SK-N-SH (cell line): ENCODE data around the gene MIS12. TPM values are rescaled to one million over a fixed set of nuclear protein-coding genes. Genes with fewer than 3 reads are reported as not detected.

Experiments
- CTCF ChIA-PET: fragments of 300-600, 350-600 bp; formaldehyde crosslinking; extraction: SDS; loops from one replicate; lab custom pipeline; 2021; lab: Yijun Ruan, JAX
- POLR2A ChIA-PET: fragments of 350-600 bp; sonication (Branson Sonifier 250); formaldehyde crosslinking; extraction: SDS; loops from one replicate; lab custom pipeline; 2020; ENCODE audit warnings: antibody characterized with exemption, inconsistent platforms; lab: Yijun Ruan, JAX
- DNase-seq: peaks from one replicate; pipeline ENCODE4 v3.0.0; 2012
- H2AFZ ChIP-seq: fragments of 200-600 bp; sonication (generic); 2 replicates; pipeline ENCODE4 v1.8.1; 2016; ENCODE audit warnings: antibody characterized with exemption, mild to moderate bottlenecking, low read depth
- H3F3A ChIP-seq: fragments of 200-600 bp; sonication (generic); replicated peaks from 2 replicates; pipeline ENCODE3; 2016; ENCODE audit warnings: antibody characterized with exemption, mild to moderate bottlenecking; ENCODE audit not compliant: insufficient read depth
- H3K27ac ChIP-seq, 2 experiments: fragments of 200-500 bp in 1 of 2; fragments of 200-600 bp in 1 of 2; sonication (Bioruptor generic) in 1 of 2; sonication (generic), shearing (Covaris generic) in 1 of 2; 2 replicates each; pipeline versions ENCODE4 v1.5.1 to v1.6.1; 2014 to 2016; ENCODE audit warnings: low read depth in 2 of 2, inconsistent platforms in 1 of 2, low read length in 1 of 2, mild to moderate bottlenecking in 1 of 2, mixed read lengths in 1 of 2
- H3K27me3 ChIP-seq: fragments of 200-600 bp; sonication (generic), shearing (Covaris generic); 2 replicates; pipeline ENCODE4 v1.6.1; 2016; ENCODE audit warnings: mixed run types; ENCODE audit not compliant: insufficient read depth
- H3K36me3 ChIP-seq, 2 experiments: fragments of 200-500 bp in 1 of 2; fragments of 200-600 bp in 1 of 2; sonication (Bioruptor generic) in 1 of 2; sonication (generic) in 1 of 2; replicated peaks in 1 of 2; 2 replicates each; pipeline versions ENCODE3 to v1.5.1; 2014 to 2016; ENCODE audit warnings: low read length in 1 of 2, mild to moderate bottlenecking in 1 of 2; ENCODE audit not compliant: insufficient read depth in 2 of 2, control insufficient read depth in 1 of 2
- H3K4me1 ChIP-seq, 2 experiments: fragments of 200-500 bp in 1 of 2; fragments of 200-600 bp in 1 of 2; sonication (Bioruptor generic) in 1 of 2; sonication (generic), shearing (Covaris generic) in 1 of 2; 2 replicates each; pipeline versions ENCODE4 v1.5.1 to v1.6.1; 2014 to 2016; ENCODE audit warnings: low read depth in 1 of 2, low read length in 1 of 2, mixed run types in 1 of 2; ENCODE audit not compliant: insufficient read depth in 2 of 2, control insufficient read depth in 1 of 2
- H3K4me2 ChIP-seq: fragments of 200-600 bp; sonication (generic), shearing (Covaris generic); 2 replicates; pipeline ENCODE4 v1.6.1; 2017; ENCODE audit warnings: mixed run types
- H3K4me3 ChIP-seq, 2 experiments: fragments of 200-500 bp in 1 of 2; fragments of 200-600 bp in 1 of 2; sonication (Bioruptor generic) in 1 of 2; sonication (generic), shearing (Covaris generic) in 1 of 2; 2 replicates each; pipeline versions ENCODE4 v1.5.1 to v1.8.1; 2014 to 2016; ENCODE audit warnings: low read depth in 2 of 2, inconsistent platforms in 1 of 2, low read length in 1 of 2, mild to moderate bottlenecking in 1 of 2, mixed read lengths in 1 of 2, moderate library complexity in 1 of 2
- H3K79me2 ChIP-seq: fragments of 200-600 bp; sonication (generic); 2 replicates; pipeline ENCODE4 v1.8.1; 2017; ENCODE audit warnings: mild to moderate bottlenecking; ENCODE audit not compliant: insufficient read depth
- H3K9ac ChIP-seq: fragments of 200-600 bp; sonication (generic); 2 replicates; pipeline ENCODE4 v1.6.1; 2017; ENCODE audit warnings: mixed run types
- H3K9me2 ChIP-seq: fragments of 200-600 bp; sonication (generic); 2 replicates; pipeline ENCODE4 v1.6.1; 2017; ENCODE audit warnings: mixed run types
- H3K9me3 ChIP-seq: fragments of 200-600 bp; sonication (generic); 2 replicates; pipeline ENCODE4 v1.6.1; 2017; ENCODE audit warnings: mixed run types, mild to moderate bottlenecking, moderate library complexity
- H4K20me1 ChIP-seq: fragments of 200-600 bp; sonication (generic); 2 replicates; pipeline ENCODE4 v1.6.1; 2017; ENCODE audit warnings: mild to moderate bottlenecking, mixed run types; ENCODE audit not compliant: insufficient read depth
- CHD2 ChIP-seq: fragments of 150-350 bp; IDR thresholded peaks from 2 replicates; pipeline ENCODE4 v1.6.1; 2018; ENCODE audit warnings: low read length; ENCODE audit not compliant: partially characterized antibody
- ELF1 ChIP-seq: IDR thresholded peaks from 2 replicates; pipeline ENCODE4 v1.4.0; 2012
- EP300 ChIP-seq, 2 experiments: IDR thresholded peaks; 2 replicates each; pipeline versions ENCODE4 v1.4.0 to v1.6.1; 2012; ENCODE audit warnings: borderline replicate concordance in 1 of 2, low read depth in 1 of 2, low read length in 1 of 2
- EZH2phosphoT487 ChIP-seq: fragments of 200-600 bp; sonication (generic); IDR thresholded peaks from 2 replicates; pipeline ENCODE4 v1.6.1; 2017; ENCODE audit warnings: low read depth, mixed run types, mild to moderate bottlenecking, antibody characterized with exemption, moderate library complexity, borderline replicate concordance
- FOSL2 ChIP-seq: IDR thresholded peaks from 2 replicates; pipeline ENCODE4 v1.4.0; 2012; ENCODE audit warnings: low read depth, mild to moderate bottlenecking, moderate library complexity, borderline replicate concordance
- FOXM1 ChIP-seq: IDR thresholded peaks from 2 replicates; pipeline ENCODE4 v1.4.0; 2012; ENCODE audit warnings: low read depth, mild to moderate bottlenecking
- GABPA ChIP-seq: IDR thresholded peaks from 2 replicates; pipeline ENCODE4 v1.4.0; 2012; ENCODE audit warnings: low read depth, mild to moderate bottlenecking
- GATA2 ChIP-seq: sonication (generic); formaldehyde crosslinking; IDR thresholded peaks from 2 replicates; pipeline ENCODE4 v1.5.0; 2020; ENCODE audit warnings: mild to moderate bottlenecking, missing genetic modification reagents
- JUND ChIP-seq: IDR thresholded peaks from 2 replicates; pipeline ENCODE4 v1.4.0; 2012
- NFIC ChIP-seq: IDR thresholded peaks from 2 replicates; pipeline ENCODE4 v1.4.0; 2012; ENCODE audit warnings: borderline replicate concordance
- NRF1 ChIP-seq: IDR thresholded peaks from 2 replicates; pipeline ENCODE4 v1.6.1; 2012; ENCODE audit warnings: low read depth, mild to moderate bottlenecking, low read length
- POLR2AphosphoS5 ChIP-seq: IDR thresholded peaks from 2 replicates; pipeline ENCODE4 v1.6.1; 2012; ENCODE audit warnings: low read depth, low read length
- RAD21 ChIP-seq: IDR thresholded peaks from 2 replicates; pipeline ENCODE4 v1.6.1; 2012; ENCODE audit warnings: mild to moderate bottlenecking, low read length
- RCOR1 ChIP-seq: fragments of 150-350 bp; IDR thresholded peaks from 2 replicates; pipeline ENCODE4 v1.6.1; 2017; ENCODE audit warnings: antibody characterized with exemption, low read length
- RXRA ChIP-seq: IDR thresholded peaks from 2 replicates; pipeline ENCODE4 v1.4.0; 2012; ENCODE audit warnings: low read depth, mild to moderate bottlenecking, borderline replicate concordance
- SIN3A ChIP-seq: IDR thresholded peaks from 2 replicates; pipeline ENCODE4 v1.6.1; 2012; ENCODE audit warnings: low read depth, mild to moderate bottlenecking, low read length, moderate library complexity, borderline replicate concordance
- SMC3 ChIP-seq: IDR thresholded peaks from 2 replicates; pipeline ENCODE4 v1.6.1; 2012; ENCODE audit warnings: low read depth, low read length, improper control_type of control experiment
- TAF1 ChIP-seq: IDR thresholded peaks from 2 replicates; pipeline ENCODE4 v1.6.1; 2012; ENCODE audit warnings: low read depth, mild to moderate bottlenecking, low read length, moderate library complexity, borderline replicate concordance
- WGBS: methylation state at CpG from one replicate; pipeline ENCODE4 v1.1.6; 2017; ENCODE audit warnings: low lambda C conversion rate; 5-methylcytosine and 5-hydroxymethylcytosine counted together
- polyA plus RNA-seq, 3 experiments: library from polyadenylated mRNA; depleted of rRNA; stranded (reverse); fragments of >200 nt; gene quantifications; 2 replicates each; pipeline ENCODE4 v1.2.3, GENCODE V29; 2012
- TF ChIP-seq, protein P1 (sequence below): IDR thresholded peaks from 2 replicates; pipeline ENCODE4; 2012
- TF ChIP-seq, protein P2 (sequence below): IDR thresholded peaks from 2 replicates; pipeline ENCODE4 v1.4.0; 2012; ENCODE audit warnings: low read depth, borderline replicate concordance
- TF ChIP-seq, protein P3 (sequence below): fragments of 200-600 bp; sonication (generic); IDR thresholded peaks from 2 replicates; pipeline ENCODE4 v1.6.1; 2017; ENCODE audit warnings: antibody characterized with exemption, mild to moderate bottlenecking, moderate library complexity
- TF ChIP-seq, protein P4 (sequence below): fragments of 150-350 bp; IDR thresholded peaks from 2 replicates; pipeline ENCODE4 v1.6.1; 2016; ENCODE audit warnings: mild to moderate bottlenecking, low read depth, low read length

MIS12 gene
- polyA plus RNA-seq, 1 of the 3 experiments (the other 2 are of a cell fraction): 9.3 TPM

DNA sequence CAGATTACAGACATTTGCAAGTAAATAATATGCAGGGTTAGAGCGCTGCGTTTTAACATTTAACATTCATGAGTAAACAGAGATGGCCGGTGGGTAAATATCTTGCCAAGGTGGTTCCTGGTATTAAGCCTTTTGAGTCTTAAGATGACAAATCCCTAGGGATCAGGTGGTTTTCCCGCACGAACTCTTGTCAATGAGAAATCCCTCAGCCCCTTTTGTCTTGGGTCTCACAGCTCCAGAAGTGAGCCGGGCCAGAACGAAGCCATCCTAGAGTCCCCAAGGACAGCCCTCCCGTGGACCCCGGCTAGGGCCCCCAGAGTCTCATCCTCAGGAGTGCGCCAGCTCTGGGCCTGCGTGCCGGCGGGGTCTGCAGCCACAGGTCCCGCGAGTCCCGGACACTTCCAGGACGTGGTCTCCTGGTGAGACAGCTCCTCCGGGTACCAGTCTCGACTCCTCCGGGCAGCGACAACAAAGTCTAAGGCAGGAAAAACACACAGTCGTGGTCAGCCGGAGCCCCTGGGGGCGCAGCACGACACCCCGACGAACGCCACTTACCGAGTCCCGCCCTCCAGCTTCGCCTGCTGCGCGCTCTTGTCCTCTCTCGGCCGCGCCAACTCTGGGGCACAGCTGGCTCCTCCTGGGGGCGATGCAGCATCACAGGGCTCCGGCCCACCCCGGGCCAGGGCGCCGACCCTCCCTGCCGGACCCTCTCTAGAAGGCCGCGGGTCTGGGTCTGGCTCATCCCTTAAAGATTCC is 13.3 kb downstream of the MIS12 start:
- H3K9me2 ChIP-seq: no peaks in the 10 kb centered on the region
- 24% methylated on average over 32 of the region's 44 CpGs for WGBS
- H3K9ac ChIP-seq: peak overlapping the region; percentile 66
- no peaks in the 10 kb centered on the region for H3K27me3 ChIP-seq
- no peaks in the 10 kb centered on the region for H3K36me3 ChIP-seq
- CTCF ChIA-PET: interaction anchor here (0.9 to 2.1 kb wide), 8 partner anchors 12 to 923 kb away, joined by 3 to 7 read pairs (median 3); partner anchors contain the start of genes C1QBP, DERL2 and MIS12
- peaks cover 0 to 10% of the 10 kb centered on the region in 2 experiments; a peak in 2 of 4 replicates for H3K4me1 ChIP-seq
- H3K9me3 ChIP-seq: no peaks in the 10 kb centered on the region
- peak overlapping the region; percentile 70 to 73; a peak in 2 of 4 replicates for H3K27ac ChIP-seq
- TF ChIP-seq RAD21: no peak; the same call in 1 of the 2 replicates
- no peak for TF ChIP-seq GATA2 (CRISPR knock-in tag)
- TF ChIP-seq CHD2: peak; percentile 9
- TF ChIP-seq, protein P1, sequence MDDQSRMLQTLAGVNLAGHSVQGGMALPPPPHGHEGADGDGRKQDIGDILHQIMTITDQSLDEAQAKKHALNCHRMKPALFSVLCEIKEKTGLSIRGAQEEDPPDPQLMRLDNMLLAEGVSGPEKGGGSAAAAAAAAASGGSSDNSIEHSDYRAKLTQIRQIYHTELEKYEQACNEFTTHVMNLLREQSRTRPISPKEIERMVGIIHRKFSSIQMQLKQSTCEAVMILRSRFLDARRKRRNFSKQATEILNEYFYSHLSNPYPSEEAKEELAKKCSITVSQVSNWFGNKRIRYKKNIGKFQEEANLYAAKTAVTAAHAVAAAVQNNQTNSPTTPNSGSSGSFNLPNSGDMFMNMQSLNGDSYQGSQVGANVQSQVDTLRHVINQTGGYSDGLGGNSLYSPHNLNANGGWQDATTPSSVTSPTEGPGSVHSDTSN: no peak
- POLR2A ChIA-PET: interaction anchor here (0.6 to 3.2 kb wide), 3 partner anchors 13 to 922 kb away, joined by 3 to 46 read pairs (median 14); partner anchors contain the start of genes DERL2, DHX33 and MIS12
- peak; percentile 78 for DNase-seq
- peaks cover 7% of the 10 kb centered on the region for H3F3A ChIP-seq
- peak overlapping the region; percentile 86; the same call in 1 of the 2 replicates for H2AFZ ChIP-seq
- H3K79me2 ChIP-seq: peaks cover 12% of the 10 kb centered on the region
- peak overlapping the region; percentile 65 to 78 for H3K4me3 ChIP-seq
- peak overlapping the region; percentile 88 for H3K4me2 ChIP-seq
- H4K20me1 ChIP-seq: no peaks in the 10 kb centered on the region

DNA sequence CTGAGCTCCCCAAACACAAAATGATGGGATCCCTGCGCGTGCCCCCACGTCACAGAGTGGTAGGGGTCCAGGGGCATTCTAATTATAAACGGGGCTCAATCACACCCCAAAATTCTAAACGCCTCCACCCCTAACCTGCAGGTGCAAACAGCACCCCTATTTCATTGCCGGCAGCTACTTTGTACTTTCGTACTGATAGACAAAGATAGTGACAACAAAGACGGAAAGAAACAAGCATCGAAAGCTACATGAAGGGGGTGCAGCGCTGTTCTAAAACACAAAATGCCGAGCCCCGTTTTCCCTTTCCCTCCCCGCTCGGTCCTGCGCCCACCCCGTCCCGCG is 13.9 kb downstream of the MIS12 start:
- Histone ChIP-seq H3K9ac (peak overlapping the region; percentile 66), H3K36me3 (no peaks in the 10 kb centered on the region), H3K9me2 (no peaks in the 10 kb centered on the region), H3K27me3 (no peaks in the 10 kb centered on the region), H3K9me3 (no peaks in the 10 kb centered on the region), H3K4me2 (peak overlapping the region; percentile 88), H3K27ac (peak overlapping the region; percentile 70 to 73; a peak in 3 of 4 replicates), H3K79me2 (peaks cover 12% of the 10 kb centered on the region), H3K4me1 (peaks cover 0 to 10% of the 10 kb centered on the region in 2 experiments; a peak in 2 of 4 replicates), H4K20me1 (no peaks in the 10 kb centered on the region), H2AFZ (peak overlapping the region; percentile 86; the same call in 1 of the 2 replicates), H3F3A (peaks cover 7% of the 10 kb centered on the region), H3K4me3 (peak overlapping the region; percentile 65 to 78)
- no peak for DNase-seq
- TF ChIP-seq, protein P2, sequence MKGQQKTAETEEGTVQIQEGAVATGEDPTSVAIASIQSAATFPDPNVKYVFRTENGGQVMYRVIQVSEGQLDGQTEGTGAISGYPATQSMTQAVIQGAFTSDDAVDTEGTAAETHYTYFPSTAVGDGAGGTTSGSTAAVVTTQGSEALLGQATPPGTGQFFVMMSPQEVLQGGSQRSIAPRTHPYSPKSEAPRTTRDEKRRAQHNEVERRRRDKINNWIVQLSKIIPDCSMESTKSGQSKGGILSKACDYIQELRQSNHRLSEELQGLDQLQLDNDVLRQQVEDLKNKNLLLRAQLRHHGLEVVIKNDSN: no peak
- no peak for TF ChIP-seq ELF1
- no peak for TF ChIP-seq RCOR1
- TF ChIP-seq FOSL2: no peak
- no peak for TF ChIP-seq NFIC
- TF ChIP-seq, protein P3, sequence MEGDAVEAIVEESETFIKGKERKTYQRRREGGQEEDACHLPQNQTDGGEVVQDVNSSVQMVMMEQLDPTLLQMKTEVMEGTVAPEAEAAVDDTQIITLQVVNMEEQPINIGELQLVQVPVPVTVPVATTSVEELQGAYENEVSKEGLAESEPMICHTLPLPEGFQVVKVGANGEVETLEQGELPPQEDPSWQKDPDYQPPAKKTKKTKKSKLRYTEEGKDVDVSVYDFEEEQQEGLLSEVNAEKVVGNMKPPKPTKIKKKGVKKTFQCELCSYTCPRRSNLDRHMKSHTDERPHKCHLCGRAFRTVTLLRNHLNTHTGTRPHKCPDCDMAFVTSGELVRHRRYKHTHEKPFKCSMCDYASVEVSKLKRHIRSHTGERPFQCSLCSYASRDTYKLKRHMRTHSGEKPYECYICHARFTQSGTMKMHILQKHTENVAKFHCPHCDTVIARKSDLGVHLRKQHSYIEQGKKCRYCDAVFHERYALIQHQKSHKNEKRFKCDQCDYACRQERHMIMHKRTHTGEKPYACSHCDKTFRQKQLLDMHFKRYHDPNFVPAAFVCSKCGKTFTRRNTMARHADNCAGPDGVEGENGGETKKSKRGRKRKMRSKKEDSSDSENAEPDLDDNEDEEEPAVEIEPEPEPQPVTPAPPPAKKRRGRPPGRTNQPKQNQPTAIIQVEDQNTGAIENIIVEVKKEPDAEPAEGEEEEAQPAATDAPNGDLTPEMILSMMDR: no peak
- no peak for TF ChIP-seq EP300 (IDR thresholded peaks at IDR 0.05; ENCODE audit: borderline replicate concordance in 1 of 2, low read depth in 1 of 2, low read length in 1 of 2)
- TF ChIP-seq TAF1: no peak
- no peak for TF ChIP-seq RXRA
- no peak for TF ChIP-seq FOXM1
- no peak for TF ChIP-seq NRF1
- TF ChIP-seq GABPA: no peak
- no peak for TF ChIP-seq SIN3A
- no peak for TF ChIP-seq EZH2phosphoT487
- TF ChIP-seq JUND: no peak
- no peak for TF ChIP-seq RAD21
- TF ChIP-seq SMC3: no peak
- no peak for TF ChIP-seq POLR2AphosphoS5
- TF ChIP-seq, protein P4, sequence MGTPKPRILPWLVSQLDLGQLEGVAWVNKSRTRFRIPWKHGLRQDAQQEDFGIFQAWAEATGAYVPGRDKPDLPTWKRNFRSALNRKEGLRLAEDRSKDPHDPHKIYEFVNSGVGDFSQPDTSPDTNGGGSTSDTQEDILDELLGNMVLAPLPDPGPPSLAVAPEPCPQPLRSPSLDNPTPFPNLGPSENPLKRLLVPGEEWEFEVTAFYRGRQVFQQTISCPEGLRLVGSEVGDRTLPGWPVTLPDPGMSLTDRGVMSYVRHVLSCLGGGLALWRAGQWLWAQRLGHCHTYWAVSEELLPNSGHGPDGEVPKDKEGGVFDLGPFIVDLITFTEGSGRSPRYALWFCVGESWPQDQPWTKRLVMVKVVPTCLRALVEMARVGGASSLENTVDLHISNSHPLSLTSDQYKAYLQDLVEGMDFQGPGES: no peak
- ChIA-PET POLR2A (interaction anchor here (1.7 to 3.2 kb wide), 2 partner anchors 13 to 32 kb away, joined by 14 to 46 read pairs; partner anchors contain the start of genes DERL2, DHX33 and MIS12), CTCF (interaction anchor here (1.0 to 2.1 kb wide), 7 partner anchors 12 to 61 kb away, joined by 3 to 7 read pairs (median 3); partner anchors contain the start of genes C1QBP, DERL2 and MIS12)
- WGBS: 2% methylated on average over 18 of the region's 18 CpGs
